Gastrocnemius medialis (tissue), 4 donors: Measurements from ENCODE around the gene CTXN3.

Experiments
- CTCF ChIP-seq, 5 experiments: fragments of 450-650 bp in 3 of 5; fragments of 200-600 bp in 2 of 5; sonication (generic) in 2 of 5; IDR thresholded peaks in 4 of 5; conservative IDR thresholded peaks in 1 of 5; 1 replicate in 4 of 5; 2 replicates in 1 of 5; pipeline ENCODE4 v1.5.1; 2016 to 2019; ENCODE audit warnings: antibody characterized with exemption in 5 of 5, mild to moderate bottlenecking in 3 of 5, moderate library complexity in 3 of 5
- POLR2A ChIP-seq, 2 donors: fragments of 450-650 bp; IDR thresholded peaks; one replicate each; pipeline ENCODE4 v1.6.1; 2017; ENCODE audit warnings: antibody characterized with exemption in 2 of 2, mild to moderate bottlenecking in 2 of 2, moderate library complexity in 2 of 2

GRCh38 chr5:127647361-127647958, 1.4 kb upstream of the CTXN3 start:
- no peak for TF ChIP-seq CTCF (IDR thresholded peaks at IDR 0.05 in 4 of 5, conservative IDR thresholded peaks at IDR 0.05 in 1 of 5)
- no peak for TF ChIP-seq POLR2A (IDR thresholded peaks at IDR 0.05)
